ENCODE data around the gene NDUFS6.

NDUFS6 gene

GRCh38 chr5:1817261-1818043, 16.2 kb downstream of the NDUFS6 start:
- DNase-seq (ENCODE audit: low read depth): no peak

GRCh38 chr5:1818784-1819183, 17.6 kb downstream of the NDUFS6 start:
- DNase-seq (ENCODE audit: low read depth): no peak

- DNase-seq (ENCODE audit: low read depth): no peak
Measured at GRCh38 chr5:1819458-1819857, 18.3 kb downstream of the NDUFS6 start.

GRCh38 chr5:1820381-1820780, 19.2 kb downstream of the NDUFS6 start:
- no peak for DNase-seq (ENCODE audit: low read depth)

- no peak for DNase-seq (ENCODE audit: low read depth)
Measured at GRCh38 chr5:1820926-1821325, 19.7 kb downstream of the NDUFS6 start.

- no peak for DNase-seq (ENCODE audit: low read depth)
Measured at GRCh38 chr5:1821862-1822261, 20.7 kb downstream of the NDUFS6 start.

GRCh38 chr5:1823381-1824034, 22.3 kb downstream of the NDUFS6 start:
- DNase-seq (ENCODE audit: low read depth): no peak

- DNase-seq (ENCODE audit: low read depth): no peak
Measured at GRCh38 chr5:1824109-1824821, 23.1 kb downstream of the NDUFS6 start.

- DNase-seq (ENCODE audit: low read depth): no peak
Measured at GRCh38 chr5:1824903-1825841, 24.0 kb downstream of the NDUFS6 start.

- DNase-seq (ENCODE audit: low read depth): no peak
Measured at GRCh38 chr5:1826235-1826980, 25.2 kb downstream of the NDUFS6 start.

- no peak for DNase-seq (ENCODE audit: low read depth)
Measured at GRCh38 chr5:1827025-1827885, 26.0 kb downstream of the NDUFS6 start.

- DNase-seq (ENCODE audit: low read depth): no peak
Measured at GRCh38 chr5:1827886-1828397, 26.7 kb downstream of the NDUFS6 start.

- no peak for DNase-seq (ENCODE audit: low read depth)
Measured at GRCh38 chr5:1830571-1831228, 29.5 kb downstream of the NDUFS6 start.

GRCh38 chr5:1831257-1831656, 30.1 kb downstream of the NDUFS6 start:
- DNase-seq (ENCODE audit: low read depth): no peak

- no peak for DNase-seq (ENCODE audit: low read depth)
Measured at GRCh38 chr5:1831677-1832313, 30.6 kb downstream of the NDUFS6 start.

- DNase-seq (ENCODE audit: low read depth): no peak
Measured at GRCh38 chr5:1832511-1833250, 31.5 kb downstream of the NDUFS6 start.

- no peak for DNase-seq (ENCODE audit: low read depth)
Measured at GRCh38 chr5:1833264-1834021, 32.2 kb downstream of the NDUFS6 start.

All from GM04504 (cell line).